ENCODE data around the gene POLD1.

POLD1 gene

DNA sequence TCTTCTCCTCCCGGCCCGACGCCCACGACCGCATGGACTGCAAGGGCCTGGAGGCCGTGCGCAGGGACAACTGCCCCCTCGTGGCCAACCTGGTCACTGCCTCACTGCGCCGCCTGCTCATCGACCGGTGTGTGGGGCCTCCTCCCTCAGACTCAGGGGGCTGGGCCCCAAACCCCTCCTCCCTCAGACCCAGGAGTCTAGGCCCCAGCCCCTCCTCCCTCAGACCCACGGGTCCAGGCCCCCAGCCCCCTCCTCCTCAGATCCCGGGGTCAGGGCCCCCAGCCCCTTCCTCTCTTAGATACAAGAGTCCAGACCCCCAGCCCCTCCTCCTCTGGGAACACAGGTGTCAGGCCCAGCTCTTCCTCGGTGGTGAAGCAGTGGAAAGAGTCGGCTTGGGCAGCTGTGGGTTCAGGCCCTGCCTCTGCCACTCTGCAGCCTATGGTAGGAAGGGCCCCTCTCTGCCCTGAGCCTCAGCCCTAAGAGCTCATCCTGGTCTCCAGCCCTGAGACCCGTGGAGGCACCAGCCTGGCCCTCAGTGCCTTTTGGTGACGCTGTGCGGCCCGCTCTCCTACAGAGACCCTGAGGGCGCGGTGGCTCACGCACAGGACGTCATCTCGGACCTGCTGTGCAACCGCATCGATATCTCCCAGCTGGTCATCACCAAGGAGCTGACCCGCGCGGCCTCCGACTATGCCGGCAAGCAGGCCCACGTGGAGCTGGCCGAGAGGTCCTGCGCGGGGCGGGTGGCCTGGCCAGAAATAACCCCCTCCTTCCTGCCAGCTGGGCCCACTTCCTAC is 30.9 kb downstream of the POLD1 start:
- DNase-seq (ENCODE audit: low spot score): peak; percentile 92
- TF ChIP-seq, protein P1, sequence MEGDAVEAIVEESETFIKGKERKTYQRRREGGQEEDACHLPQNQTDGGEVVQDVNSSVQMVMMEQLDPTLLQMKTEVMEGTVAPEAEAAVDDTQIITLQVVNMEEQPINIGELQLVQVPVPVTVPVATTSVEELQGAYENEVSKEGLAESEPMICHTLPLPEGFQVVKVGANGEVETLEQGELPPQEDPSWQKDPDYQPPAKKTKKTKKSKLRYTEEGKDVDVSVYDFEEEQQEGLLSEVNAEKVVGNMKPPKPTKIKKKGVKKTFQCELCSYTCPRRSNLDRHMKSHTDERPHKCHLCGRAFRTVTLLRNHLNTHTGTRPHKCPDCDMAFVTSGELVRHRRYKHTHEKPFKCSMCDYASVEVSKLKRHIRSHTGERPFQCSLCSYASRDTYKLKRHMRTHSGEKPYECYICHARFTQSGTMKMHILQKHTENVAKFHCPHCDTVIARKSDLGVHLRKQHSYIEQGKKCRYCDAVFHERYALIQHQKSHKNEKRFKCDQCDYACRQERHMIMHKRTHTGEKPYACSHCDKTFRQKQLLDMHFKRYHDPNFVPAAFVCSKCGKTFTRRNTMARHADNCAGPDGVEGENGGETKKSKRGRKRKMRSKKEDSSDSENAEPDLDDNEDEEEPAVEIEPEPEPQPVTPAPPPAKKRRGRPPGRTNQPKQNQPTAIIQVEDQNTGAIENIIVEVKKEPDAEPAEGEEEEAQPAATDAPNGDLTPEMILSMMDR (IDR thresholded peaks at IDR 0.05; ENCODE audit: extremely low read depth, missing control alignments): peak; percentile 94

DNA sequence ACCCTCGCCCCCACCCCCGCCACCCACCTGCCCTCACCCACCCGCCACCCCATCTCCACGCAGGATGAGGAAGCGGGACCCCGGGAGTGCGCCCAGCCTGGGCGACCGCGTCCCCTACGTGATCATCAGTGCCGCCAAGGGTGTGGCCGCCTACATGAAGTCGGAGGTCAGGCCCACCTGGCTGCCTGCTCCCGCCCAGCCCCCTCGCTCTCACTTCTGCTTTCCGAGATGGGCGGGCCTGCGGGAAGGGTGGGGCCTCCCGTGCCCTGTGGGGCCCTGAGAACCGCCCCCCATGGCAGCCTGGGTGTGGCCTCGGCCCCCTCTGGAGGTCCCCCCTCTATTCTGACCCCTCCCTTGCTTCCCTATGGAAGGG is 31.5 kb downstream of the POLD1 start:
- TF ChIP-seq, protein P1 (IDR thresholded peaks at IDR 0.05; ENCODE audit: extremely low read depth, missing control alignments): no peak
- DNase-seq (ENCODE audit: low spot score): peak; percentile 97

DNA sequence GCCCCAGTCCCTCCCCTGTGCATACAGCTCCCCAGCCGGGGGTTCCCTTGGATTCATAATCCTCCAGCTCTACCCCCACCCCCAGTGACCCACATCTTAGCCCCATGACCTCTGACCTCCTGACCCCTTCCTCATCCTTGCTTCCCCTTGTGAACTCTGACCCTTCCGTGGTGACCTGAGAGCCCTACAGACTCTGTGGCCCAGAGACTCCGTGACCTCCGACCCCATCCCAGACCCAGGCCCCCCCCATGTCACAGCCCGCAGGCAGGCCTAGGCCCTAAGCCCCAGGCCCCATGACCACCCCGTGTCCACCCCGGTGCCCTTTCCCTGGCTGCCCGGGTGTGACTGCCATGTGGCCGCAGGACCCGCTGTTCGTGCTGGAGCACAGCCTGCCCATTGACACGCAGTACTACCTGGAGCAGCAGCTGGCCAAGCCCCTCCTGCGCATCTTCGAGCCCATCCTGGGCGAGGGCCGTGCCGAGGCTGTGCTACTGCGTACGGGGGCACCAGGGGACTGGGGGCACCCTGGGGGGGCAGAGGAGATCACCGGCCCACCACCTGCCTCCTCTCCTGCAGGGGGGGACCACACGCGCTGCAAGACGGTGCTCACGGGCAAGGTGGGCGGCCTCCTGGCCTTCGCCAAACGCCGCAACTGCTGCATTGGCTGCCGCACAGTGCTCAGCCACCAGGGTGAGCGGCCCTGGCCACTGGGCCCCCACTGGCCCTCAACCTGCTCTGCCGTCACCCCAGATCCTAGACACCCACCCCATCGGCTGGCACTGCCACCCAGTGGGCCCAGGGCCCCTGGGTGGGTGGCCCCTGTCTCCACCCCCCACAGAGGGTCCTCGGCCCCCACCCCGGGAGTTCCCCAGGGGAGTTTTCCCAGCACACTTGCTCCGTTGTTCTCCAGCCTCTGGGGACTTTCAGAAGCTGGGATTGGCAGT is 32.2 kb downstream of the POLD1 start:
- TF ChIP-seq, protein P1 (IDR thresholded peaks at IDR 0.05; ENCODE audit: extremely low read depth, missing control alignments): no peak

DNA sequence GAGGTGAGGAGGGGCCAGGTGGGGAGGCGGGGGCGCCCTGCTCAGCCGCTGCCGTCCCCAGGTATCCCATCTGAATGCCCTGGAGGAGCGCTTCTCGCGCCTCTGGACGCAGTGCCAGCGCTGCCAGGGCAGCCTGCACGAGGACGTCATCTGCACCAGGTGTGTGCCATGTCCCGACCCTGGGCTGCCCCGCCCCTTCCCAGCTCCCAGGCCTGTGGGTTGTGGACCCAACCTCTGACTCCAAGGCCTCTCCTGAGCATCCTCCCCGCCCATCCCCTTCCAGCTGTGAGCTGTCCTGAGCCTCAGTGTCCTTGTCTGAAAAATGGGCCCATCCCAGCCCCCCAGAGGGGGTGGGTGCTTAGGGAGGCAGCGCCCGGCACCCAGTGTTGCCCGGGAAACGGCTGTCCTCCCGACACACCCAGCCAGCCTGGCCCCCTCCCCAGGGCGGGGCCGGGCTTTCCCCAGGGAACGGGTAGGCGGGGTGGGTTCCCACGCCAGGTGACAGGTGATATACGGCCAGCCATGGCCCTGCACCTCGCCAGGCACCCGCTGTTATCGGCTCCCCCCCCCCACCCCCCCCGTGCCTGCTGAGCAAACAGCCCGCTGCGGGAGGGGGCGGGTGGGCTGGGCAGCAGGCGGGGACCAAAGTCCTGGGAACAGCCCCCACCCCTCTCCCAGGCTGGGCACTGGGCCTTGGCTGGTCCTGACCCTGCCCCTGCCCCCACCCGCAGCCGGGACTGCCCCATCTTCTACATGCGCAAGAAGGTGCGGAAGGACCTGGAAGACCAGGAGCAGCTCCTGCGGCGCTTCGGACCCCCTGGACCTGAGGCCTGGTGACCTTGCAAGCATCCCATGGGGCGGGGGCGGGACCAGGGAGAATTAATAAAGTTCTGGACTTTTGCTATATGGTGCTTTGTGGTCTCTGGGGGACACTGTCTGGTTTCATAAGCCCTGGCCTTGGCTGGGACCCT is 33.2 kb downstream of the POLD1 start:
- TF ChIP-seq, protein P1 (IDR thresholded peaks at IDR 0.05; ENCODE audit: extremely low read depth, missing control alignments): no peak

More for the DNA sequence above, 32.2 kb downstream of the POLD1 start:
- DNase-seq (ENCODE audit: low spot score): no peak

DNA sequence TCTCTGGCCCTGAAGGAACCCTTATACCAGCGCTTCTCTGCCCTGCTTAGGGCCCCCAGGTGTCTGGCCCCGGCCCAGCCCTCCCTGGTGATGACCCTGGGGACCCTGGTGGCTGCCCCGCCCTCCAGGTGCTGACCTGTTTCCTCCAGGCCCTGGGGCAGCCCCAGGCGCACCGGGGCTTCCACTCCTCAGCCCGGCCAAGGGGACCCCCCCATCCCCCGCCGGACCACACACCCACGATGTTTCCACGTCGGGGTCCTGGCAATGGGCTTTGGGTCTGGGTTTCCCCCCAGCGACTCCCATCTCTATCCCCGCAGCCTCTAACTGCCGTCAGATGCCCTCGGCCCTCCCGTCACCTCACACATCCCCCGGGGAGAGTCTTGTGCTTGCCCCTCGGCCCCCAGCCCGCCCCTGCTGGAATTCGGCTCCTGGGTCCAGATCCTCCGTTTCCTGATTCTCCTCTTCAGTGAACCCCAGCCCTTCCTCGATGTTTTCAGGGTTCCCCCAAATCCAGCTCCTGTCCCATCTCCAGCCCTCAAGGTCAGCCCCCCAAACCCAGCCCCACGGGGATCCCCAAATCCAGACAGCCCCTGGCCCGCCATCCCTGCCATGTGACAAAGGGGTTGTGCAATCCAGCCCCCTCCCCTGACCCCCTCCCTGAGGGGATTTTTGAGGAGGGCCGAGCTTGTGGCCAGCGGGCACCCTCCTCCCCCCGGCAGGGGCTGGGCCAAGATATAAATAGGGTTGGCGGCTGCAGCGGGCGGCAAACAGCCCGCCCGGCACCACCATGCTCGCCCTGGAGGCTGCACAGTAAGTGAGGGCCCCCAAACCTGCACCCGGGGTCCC is 34.3 kb downstream of the POLD1 start, which contains the start of gene SPIB:
Gene SPIB (plus strand): TSS at position 763 of the 846 bp plus-strand sequence. CDS start 25 bp downstream, at position 788.
- TF ChIP-seq, protein P1 (IDR thresholded peaks at IDR 0.05; ENCODE audit: extremely low read depth, missing control alignments): no peak
- peak; percentile 73 for DNase-seq (ENCODE audit: low spot score)

More for the DNA sequence above, 33.2 kb downstream of the POLD1 start:
- no peak for DNase-seq (ENCODE audit: low spot score)

DNA sequence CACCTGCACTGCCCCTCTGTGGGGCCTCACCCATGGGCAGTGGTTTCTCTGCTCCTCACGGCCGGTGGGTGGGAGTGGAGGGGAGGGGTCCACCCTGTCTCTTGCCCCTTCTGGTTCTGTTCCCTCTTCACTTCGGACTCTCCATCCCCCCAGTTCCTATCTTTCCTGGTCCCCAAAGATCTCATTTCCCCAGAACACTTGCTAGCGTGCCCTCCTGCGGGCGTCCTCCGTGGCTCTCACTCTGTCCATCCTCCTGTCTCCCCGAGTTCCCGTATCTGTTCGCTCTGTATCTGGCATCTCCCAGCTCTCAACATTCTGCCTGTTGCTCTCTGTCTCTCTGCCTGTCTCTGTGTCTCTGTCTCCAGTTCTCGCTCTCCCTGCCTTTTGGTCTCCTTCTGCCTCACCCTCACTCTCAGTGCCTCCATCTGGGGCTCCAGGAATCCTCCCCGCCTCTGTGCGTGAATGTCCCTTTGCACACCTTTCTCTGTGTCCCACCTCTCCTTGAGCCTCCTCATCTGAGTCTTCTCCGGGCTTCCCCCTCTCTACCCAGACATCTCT is 35.0 kb downstream of the POLD1 start:
- no peak for DNase-seq (ENCODE audit: low spot score)
- TF ChIP-seq, protein P1 (IDR thresholded peaks at IDR 0.05; ENCODE audit: extremely low read depth, missing control alignments): no peak
